Epidermal melanocyte (primary cell): ENCODE measurements around the gene FASN.

Experiments
- DNase-seq: peaks from one replicate; pipeline ENCODE4 v3.0.0; 2011; ENCODE audit warnings: low spot score; ENCODE audit not compliant: insufficient read length

FASN gene

GRCh38 chr17:82101767-82102679 lies 4.0 kb upstream of the FASN start:
- no peak for DNase-seq

- DNase-seq = no peak
Observed at GRCh38 chr17:82101301-82101715, 3.3 kb upstream of the FASN start.

DNA sequence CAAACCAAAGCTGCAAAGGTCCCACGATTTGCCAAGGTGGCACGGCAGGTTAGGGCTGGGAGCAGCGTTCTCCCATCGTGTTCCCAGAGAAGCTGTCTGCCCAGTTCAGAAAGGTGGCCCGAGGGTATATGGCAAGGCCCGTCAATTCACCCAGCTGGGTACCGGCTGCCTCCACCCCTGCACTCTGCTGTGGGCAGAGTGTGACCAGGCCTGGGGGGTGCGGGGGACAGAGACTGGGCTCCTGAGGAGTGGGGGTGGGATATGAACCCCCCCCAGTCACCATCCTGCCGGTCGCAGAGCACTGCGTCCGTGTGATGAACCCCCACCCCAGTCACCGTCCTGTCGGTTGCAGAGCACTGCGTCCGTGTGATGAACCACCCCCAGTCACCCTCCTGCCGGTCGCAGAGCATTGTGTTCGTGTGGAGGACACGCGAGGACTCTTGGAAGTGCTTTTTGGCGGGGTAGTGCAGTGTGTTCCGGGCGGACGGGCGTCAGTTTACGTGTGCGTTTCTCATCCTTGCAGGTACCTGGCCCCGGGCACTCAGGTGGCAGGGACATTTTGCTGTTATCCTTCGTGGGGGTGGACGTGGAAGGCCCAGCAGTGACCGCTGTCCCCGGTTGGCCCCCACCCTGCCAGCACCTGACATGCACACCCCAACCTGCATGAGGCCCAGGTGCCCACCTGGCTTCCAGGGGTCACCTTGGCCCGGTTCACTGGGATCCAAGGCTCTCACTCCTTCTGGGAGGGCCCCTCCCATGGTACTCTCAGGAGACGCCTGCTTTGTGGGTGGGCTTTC lies 2.7 kb upstream of the FASN start:
- DNase-seq = no peak

- no peak for DNase-seq
Observed at GRCh38 chr17:82098939-82099763, 1.1 kb upstream of the FASN start.

- no peak for DNase-seq
Observed at GRCh38 chr17:82097919-82098168, 192 bp downstream of the FASN start.

DNA sequence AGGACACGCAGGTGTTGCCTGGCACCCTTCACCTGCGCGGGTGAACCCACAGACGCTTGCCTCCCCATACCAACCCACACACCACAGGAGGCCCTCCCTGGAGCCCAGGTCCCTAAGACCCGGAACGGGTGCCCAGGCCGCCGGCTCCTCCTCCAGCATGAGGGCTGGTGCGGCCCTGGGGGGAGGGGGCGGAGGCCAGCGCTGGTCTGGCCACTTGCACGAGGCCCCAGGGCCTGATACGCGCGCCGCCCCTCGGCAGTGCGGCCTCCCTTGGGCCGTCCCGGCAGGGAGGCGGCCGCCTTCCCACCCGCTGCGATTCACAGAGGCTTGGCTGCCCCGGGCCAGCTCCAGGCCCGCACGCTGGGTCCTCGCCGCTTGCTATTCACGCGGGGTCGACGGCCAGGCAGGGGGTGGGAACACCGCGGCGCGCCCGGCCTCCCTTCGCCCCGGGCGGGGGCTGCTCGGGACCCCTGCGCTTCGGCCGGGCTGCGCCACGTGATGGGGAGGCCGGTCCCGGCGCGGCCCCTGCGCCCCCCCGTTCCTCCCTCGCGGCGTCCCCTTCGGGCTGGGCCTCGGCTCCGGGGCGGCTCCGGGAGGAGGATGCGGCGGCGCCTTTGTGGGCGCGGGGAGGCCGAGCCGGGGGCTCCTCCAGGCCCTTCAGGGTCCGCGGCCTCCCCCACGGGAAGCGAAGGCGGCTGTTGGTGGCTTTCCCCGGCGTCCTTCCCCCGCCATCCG lies 685 bp downstream of the FASN start:
- DNase-seq = peak; percentile 79

- DNase-seq = no peak
Observed at GRCh38 chr17:82096709-82097183, 1.3 kb downstream of the FASN start.

DNA sequence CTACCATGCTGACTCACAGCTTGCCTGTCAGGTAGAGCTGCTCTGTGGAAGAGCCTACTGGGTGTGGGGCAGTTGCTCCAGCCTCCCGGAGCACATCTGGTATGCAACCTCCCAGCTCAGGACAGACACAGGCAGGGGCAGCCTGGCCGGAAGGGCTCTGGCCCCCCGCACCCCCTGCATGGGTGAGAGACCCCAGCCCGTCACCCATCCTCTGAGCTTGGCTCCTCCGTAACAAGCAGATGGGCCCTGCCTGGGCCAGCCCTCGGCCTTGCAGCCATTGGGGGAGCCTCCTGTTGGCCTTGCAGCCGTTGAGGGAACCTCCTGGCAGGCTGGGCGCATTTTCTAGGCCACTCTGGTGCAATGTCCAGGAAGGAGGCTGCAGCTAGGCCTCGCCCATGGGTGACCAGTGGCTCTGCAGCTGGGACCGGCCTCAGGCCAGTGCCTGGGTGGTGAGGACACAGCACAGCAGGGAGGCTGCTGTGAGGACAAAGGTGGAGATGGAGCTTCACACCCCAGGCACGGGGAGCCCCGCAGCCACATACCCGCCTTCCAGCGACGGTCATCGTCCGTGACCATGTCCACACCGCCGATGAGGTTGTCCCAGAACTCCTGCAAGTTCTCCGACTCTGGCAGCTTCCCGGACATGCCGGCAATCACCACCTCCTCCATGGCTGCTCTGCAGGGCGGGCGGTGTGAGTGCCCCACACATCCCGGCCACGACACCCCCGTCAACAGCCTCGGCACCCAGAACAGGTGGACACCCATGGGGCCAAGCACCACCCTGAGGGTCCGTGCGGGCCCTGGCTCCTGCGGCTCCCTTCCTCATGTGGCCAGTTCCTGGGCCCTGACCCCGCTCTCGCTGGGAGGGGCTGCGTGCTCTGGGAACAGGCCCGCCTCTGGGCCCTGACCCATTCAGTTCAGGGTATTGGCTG lies 2.0 kb downstream of the FASN start:
- no peak for DNase-seq

GRCh38 chr17:82094931-82095776 lies 2.9 kb downstream of the FASN start:
- no peak for DNase-seq

GRCh38 chr17:82092995-82093751 lies 4.9 kb downstream of the FASN start:
- DNase-seq = no peak

- no peak for DNase-seq
Observed at GRCh38 chr17:82092628-82092994, 5.4 kb downstream of the FASN start.

DNA sequence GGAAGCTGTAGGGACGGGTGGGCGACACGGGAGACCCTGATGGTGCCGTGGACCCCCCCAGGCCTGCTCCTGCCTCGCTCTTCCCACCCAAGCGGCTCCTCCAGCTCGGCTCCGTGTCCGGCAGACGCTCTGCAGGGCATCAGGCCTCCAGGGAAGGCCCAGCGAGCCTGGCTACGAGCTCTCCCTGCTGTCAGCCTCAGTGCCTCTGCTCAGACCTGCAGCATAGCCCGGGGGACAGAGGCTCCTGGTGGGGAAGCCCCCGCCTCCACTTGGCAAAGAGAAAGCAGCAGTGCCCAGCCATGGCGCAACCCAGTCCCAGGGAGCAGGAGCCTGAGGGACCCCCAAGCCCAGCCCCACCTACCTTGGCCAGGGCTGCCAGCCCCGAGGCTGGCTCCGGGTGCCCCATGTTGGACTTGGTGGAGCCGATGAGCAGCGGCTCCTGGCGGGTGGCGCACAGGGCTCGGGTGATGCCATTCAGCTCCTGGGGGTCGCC lies 5.9 kb downstream of the FASN start:
- no peak for DNase-seq

- no peak for DNase-seq
Observed at GRCh38 chr17:82091264-82092066, 6.6 kb downstream of the FASN start.

DNA sequence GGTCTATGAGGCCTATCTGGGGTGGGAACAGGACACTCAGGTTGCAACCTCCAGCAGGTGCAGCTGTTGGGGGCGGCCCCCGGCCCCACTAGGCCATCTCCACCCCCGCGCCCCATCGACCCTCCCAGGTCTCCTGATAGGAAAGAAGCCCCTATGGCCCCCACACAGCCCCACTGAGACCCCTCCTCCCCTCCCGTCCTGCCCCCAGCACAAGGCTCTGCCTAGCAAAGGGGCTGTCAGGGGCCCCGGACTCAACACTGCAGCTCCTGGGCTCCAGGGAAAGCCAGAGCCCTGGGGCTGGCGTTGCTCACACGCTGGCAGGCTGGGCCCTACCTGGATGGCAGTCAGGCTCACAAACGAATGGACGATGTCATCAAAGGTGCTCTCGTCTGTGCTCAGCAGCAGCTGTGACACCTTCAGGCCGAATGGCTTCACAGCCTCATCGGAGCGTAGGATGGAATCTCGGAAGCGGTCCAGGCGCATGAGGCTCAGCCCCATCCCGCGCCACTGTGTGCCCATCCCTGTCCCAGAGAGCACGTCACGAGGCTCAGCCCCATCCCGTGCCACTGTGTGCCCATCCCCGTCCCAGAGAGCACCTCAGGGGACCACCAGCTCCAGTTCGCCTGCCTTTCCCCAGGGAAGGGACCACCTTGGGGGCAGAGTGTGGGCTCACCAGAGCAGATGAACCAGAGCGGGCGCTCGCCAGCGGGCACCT lies 7.3 kb downstream of the FASN start:
- DNase-seq = no peak

- DNase-seq = no peak
Observed at GRCh38 chr17:82089723-82090548, 8.1 kb downstream of the FASN start.
